ENCODE data around the gene PHRF1.
A peak's percentile ranks its signal among the peaks of the same experiment; 100 is the strongest.

The PHRF1 gene

DNA sequence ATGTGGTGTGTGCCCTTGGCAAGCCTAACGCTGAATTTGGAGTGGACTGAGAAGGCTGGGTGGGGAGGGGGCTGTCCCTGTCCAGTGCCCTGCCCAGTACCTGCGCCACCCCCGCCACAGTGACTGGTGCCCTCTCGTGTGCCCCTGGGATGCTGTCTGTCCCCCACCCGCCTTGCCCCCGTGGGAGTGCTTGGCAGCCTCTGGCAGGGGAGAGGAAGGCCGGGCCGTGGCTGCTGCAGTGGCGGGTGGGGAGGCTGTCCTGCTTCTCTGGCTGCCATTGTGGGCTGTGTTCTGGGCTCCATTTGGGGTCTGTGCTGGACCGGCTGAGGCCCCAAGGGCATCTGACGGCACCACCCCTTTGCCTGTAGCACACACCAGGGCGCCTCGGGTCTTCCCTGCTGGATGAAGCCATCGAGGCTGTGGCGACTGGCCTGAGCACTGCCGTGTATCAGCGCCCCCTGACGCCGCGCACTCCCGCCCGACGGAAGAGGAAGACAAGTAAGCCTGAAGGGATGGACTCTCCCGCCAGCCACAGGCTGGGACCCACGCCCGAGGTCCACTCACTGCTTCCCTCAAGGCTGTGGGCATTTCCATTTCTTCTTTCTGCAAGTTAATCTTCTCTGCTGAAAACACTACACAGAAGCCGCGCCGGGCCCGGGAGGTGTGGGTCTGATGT is 21.9 kb downstream of the PHRF1 start:
- DNase-seq: no peak

DNA sequence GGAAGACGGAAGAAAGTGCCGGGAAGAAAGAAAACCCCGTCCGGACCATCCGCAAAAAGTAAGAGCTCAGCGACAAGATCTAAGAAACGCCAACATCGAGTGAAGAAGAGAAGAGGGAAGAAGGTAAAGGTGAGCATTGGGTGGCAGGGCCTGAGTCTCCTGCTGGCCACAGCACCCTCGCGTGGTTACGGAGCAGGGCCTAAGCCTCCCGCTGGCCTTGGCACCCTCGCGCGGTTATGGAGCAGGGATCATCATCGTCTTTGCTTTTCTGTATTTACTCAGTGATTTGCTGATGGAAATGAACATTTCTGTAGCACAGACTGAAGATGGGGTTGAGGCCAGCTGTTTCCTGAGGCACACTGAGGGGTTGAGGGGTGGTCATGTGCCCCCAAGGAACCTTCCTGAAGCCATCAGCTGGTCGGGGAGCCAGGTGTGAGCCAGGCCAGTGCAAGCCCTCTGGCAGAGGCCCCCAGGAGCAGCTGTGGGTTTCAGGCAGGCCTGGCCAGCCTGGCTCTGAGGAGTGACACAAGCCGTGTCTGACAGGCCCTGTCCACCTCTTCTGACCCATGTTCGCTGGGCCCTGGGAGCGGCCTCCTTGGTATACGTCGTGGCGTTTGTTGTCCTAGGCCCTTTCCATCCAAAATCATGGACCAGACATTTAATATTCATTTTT is 25.4 kb downstream of the PHRF1 start:
- no peak for DNase-seq

DNA sequence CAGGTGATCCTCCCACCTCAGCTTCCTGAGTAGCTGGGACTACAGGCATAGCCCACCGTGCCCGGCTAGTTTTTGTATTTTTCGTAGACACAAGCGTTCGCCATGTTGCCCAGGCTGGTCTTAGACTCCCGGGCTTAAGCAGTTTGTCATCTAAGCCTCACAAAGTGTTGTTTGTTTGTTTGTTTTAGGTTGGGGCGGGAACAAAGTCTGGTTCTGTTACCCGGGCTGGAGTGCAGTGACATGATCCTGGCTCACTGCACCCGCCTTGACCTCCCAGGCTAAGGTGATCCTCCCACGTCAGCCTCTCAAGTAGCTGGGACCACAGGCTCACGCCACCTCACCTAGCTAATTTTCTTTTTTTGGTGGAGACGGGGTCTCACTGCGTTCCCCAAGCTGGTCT is 26.9 kb downstream of the PHRF1 start:
- DNase-seq: no peak

DNA sequence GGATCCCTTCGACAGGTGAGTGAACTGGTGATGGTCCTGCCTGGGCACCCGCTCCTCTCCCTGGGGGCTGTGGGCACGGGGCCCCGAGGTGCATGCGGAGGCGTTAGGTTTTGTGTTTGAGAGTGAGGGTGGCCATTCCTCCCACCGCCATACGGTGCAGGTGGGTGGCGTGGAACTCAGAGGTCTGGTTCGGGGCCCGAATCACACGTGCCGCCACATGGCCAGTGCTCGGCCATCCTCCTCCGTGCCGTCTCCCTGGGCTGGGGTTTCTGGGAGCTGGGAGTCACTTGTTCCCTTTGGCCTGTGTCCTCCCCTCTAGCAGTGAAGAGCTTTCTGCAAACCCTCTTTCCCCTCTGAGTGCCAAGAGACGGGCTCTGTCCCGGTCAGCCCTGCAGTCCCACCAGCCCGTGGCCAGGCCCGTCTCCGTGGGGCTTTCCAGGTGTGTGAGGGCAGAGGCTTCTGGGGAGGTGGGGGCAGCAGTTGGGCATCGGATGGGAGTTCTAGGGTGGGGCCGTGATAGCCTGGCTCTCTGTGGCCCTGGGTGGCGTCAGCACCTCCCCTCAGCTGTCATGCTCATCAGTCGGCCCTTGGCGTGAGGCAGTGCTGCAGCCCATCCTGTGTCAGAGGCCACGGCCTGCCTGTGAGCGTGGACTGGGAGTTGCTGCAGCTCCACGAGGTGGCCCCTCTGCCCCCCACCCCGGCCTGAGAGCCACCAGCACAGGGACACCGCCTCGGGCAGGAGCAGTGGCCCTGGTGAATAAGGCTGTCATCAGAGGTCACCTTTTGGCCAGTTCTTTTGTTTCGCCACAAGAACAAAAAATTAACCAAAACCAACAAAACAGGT is 29.2 kb downstream of the PHRF1 start:
- DNase-seq: no peak

DNA sequence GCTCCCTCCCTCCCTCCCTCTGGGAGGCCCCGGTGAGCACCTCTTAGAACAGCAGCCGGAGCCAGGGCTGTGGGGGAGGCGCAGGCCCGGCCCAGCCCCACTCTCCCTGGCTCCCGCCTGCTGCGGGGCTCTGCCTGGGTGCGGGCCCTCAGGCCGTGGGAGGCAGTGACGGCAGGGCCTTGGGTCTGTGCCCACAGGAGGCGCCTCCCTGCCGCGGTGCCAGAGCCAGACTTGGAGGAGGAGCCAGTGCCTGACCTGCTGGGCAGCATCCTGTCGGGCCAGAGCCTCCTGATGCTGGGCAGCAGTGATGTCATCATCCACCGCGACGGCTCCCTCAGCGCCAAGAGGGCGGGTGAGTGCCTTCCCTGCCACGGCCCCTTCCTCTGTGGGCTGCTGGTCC is 30.0 kb downstream of the PHRF1 start:
- DNase-seq: no peak

DNA sequence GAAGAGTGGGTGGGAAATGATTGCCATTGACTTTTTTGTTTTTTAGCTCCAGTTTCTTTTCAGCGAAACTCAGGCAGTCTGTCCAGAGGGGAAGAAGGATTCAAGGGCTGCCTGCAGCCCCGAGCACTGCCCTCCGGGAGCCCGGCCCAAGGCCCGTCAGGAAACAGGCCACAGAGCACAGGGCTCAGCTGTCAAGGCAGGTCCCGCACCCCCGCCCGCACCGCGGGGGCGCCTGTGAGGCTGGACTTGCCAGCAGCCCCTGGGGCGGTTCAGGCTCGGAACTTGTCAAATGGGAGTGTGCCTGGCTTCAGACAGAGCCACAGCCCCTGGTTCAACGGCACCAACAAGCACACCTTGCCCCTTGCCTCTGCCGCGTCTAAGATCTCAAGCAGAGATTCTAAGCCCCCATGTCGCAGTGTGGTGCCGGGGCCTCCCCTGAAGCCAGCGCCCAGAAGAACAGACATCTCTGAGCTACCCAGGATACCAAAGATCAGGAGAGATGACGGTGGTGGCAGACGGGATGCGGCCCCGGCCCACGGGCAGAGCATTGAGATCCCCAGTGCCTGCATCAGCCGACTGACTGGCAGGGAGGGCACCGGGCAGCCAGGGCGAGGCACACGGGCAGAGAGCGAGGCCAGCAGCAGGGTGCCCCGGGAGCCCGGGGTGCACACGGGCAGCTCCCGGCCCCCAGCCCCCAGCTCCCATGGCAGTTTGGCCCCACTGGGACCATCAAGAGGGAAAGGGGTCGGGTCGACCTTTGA is 30.9 kb downstream of the PHRF1 start:
- no peak for DNase-seq

DNA sequence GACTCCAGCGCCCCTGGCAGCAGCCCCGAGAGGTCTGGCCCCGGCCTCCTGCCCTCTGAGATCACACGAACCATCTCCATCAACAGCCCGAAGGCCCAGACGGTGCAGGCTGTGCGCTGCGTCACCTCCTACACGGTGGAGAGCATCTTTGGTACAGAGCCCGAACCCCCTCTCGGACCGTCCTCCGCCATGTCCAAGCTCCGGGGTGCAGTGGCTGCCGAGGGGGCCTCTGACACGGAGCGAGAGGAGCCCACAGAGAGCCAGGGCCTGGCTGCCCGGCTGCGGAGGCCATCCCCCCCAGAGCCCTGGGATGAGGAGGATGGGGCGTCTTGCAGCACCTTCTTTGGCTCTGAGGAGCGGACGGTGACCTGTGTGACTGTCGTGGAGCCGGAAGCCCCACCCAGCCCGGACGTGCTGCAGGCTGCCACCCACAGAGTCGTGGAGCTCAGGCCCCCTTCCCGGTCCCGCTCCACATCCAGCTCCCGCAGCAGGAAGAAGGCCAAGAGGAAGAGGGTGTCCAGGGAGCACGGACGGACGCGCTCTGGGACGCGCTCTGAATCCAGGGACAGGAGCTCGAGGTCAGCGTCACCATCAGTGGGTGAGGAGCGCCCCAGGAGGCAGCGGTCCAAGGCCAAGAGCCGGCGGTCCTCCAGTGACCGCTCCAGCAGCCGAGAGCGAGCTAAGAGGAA is 31.8 kb downstream of the PHRF1 start:
- no peak for DNase-seq

DNA sequence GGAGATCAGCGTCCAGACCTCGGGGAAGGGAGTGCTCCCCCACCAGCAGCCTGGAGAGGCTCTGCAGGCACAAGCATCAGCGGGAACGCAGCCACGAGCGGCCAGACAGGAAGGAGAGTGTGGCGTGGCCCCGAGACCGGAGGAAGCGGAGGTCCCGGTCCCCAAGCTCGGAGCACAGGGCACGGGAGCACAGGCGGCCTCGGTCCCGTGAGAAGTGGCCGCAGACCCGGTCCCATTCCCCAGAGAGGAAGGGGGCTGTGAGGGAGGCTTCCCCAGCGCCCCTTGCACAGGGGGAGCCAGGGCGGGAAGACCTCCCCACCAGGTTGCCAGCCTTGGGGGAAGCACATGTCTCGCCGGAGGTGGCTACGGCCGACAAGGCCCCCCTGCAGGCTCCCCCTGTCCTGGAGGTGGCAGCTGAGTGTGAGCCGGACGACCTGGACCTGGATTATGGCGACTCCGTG is 32.6 kb downstream of the PHRF1 start:
- no peak for DNase-seq

DNA sequence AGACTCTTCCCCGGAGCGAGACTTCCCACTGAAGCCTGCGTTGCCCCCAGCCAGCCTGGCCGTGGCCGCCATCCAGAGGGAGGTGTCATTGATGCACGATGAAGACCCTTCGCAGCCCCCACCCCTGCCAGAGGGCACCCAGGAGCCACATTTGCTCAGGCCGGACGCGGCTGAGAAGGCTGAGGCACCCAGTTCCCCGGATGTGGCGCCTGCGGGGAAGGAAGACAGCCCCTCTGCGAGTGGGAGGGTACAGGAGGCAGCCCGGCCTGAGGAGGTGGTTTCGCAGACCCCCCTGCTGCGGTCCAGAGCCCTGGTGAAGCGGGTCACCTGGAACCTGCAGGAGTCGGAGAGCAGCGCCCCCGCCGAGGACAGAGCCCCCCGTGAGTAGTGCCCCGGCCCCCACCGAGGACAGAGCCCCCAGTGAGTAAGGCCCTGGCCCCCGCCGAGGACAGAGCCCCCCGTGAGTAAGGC is 33.1 kb downstream of the PHRF1 start:
- no peak for DNase-seq

DNA sequence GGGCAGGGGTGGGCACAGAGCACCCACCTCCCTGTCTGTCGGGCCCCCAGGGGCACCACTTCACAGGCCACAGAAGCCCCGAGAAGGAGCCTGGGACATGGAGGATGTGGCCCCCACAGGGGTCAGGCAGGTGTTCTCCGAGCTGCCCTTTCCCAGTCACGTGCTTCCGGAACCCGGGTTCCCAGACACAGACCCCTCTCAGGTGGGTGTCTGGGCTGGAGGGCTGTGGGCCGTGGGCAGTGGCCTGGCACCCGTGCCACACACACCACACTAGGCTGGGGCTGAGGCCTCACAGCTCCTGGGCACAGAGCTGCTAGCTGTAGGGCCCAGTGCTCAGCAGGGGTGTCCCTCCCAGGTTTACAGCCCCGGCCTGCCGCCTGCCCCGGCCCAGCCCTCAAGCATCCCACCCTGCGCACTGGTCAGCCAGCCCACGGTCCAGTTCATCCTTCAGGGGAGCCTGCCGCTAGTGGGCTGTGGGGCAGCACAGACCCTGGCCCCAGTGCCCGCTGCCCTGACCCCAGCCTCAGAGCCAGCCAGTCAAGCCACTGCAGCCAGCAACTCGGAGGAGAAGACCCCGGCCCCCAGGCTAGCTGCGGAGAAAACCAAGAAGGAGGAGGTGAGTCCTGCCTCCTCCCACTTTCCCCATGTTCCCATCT is 34.0 kb downstream of the PHRF1 start:
- no peak for DNase-seq

DNA sequence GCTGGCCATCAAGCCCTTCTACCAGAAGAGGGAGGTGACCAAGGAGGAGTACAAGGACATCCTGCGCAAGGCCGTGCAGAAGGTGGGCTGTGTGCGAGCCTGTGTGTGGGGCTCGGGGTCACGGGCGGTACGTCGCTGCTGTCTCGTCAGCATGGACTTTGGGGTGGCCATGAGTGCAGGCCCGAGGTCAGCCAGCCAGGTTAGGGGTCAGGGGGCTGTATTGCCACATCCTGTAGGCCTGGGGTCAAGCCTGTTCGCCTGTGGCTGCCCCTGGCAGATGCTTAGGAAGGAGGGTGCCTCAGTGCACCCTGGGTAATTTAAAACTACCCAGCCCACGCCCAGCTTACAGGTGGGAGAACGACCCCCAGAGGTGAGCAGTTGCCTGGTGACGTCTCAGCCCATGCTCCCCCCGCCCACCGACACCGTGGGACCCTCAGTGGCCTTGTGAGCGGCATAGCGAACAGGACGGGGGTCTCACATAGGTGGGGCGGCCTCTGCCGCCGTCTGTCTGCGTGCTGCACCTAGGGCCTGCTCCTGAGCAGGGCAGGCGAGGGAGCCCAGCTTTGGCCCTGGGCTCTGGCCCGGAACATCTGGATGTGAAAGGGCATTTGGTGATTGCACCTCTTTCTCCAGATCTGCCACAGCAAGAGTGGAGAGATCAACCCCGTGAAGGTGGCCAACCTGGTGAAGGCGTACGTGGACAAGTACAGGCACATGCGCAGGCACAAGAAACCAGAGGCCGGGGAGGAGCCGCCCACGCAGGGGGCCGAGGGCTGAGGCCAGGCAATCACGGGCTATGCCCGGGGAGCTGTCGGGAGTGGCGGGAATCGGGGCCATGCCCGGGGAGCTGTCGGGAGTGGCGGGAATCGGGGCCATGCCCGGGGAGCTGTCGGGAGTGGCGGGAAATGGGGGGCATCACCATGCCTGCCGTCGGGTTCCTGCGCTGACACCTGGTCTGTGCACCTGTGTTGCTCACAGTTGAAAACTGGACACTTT is 35.0 kb downstream of the PHRF1 start:
- no peak for DNase-seq

DNA sequence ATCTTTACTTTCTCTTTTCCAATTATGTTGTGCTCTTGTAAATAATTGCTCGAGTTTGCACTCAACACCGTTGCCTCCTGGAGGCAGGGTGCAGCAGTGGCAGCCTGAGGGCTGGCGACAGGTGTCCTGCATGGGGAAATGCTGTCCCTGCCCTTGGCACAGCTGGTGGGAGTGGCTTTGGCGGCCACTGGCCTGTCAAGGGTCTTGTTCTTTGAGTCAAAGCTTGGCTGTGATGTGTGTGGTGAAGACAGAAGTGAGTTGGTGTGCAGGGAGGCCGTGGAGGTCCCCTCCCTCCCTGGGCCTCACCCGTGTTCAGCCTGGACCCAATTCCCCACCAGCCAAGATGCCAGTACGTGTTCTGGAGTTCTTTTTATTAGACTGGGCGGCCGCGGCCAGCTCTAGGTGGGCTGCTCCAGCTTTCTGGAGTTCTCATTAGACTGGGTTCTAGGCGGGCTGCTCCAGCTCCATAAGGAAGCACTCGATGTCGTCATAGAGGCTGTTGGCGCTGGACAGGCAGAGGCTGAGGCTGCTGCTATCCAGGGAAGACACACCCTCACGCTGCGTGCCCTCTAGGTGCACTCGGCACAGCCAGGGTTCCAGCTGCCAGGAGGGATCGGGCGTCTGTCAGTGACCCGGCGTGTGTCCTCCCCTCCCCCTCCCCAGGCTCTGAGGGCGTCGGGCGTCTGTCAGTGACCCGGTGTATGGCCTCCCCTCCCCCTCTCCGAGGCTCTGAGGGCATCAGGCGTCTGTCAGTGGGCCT is 36.1 kb downstream of the PHRF1 start:
- no peak for DNase-seq

DNA sequence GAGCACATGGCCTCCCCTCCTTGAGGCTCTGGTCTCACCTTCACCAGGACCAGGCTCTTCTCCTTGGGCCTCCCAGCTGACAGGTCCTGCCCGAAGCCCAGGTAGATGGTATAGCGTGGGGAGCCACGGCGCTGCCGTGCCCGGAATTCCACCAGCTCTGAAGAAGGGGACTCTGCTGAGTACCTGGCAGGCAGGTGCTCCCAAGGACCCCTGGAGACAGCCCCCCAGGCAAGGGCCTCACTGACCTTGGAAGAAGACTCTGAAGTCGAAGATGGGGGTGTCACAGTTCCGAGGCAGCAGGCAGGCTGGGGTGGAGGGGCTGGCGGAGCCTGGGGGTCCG is 36.7 kb downstream of the PHRF1 start:
- DNase-seq: no peak

DNA sequence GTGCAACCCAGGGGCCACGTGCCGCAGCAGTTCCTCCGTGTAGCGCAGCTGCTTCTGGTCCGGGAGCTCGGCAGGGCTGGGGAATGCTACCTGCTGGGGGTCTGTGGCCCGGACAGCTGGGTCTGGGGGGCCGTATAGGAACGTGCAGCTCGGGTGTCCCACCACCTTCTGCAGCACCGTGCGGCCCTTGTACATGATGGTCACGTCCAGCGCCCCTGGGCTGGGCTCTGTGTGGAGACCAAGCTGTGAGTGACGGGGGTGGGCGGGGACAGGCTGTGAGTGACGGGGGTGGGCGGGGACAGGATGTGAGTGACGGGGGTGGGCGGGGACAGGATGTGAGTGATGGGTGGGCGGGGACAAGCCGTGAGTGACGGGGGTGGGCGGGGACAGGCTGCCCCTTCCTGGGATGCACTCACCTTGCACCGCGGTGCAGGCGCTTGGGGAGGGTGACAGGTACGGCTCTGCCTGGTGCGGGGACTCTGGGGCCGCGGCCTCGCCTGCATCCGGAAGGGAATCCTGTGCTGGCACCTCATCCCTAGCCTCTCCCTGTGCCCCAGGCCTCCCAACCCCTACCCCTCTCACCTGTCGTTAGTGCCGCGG is 37.2 kb downstream of the PHRF1 start:
- peak; percentile 79 for DNase-seq

DNA sequence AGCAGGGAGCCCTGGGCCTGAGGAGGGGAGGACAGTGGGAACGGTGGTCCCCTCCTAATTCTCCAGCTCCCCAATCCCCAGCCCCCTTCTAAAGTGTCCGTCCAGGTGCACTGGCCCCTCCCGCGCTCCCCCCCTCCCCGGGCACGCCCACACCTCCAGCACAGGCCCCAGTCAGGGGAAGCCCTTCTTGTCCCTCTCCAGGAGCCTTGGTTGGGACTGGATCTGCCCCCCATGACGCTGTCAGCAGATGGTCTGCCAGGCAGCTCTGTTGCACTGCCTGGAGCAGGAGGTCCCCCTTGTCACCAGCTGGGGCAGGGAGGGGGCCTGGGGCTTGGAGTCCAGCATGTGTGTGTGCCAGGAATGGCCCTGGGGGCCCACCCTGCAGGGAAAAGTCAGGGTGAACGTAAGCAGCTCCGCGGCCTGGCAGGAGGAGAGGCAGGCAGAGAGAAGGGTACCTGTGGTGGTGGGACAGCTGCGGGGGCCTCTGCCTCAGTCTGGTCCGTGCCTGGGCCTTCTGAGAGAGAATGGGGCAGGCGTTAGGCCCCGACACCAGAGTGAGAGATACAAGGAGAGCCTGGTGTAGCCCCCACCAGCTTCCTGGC is 37.9 kb downstream of the PHRF1 start:
- DNase-seq: no peak

DNA sequence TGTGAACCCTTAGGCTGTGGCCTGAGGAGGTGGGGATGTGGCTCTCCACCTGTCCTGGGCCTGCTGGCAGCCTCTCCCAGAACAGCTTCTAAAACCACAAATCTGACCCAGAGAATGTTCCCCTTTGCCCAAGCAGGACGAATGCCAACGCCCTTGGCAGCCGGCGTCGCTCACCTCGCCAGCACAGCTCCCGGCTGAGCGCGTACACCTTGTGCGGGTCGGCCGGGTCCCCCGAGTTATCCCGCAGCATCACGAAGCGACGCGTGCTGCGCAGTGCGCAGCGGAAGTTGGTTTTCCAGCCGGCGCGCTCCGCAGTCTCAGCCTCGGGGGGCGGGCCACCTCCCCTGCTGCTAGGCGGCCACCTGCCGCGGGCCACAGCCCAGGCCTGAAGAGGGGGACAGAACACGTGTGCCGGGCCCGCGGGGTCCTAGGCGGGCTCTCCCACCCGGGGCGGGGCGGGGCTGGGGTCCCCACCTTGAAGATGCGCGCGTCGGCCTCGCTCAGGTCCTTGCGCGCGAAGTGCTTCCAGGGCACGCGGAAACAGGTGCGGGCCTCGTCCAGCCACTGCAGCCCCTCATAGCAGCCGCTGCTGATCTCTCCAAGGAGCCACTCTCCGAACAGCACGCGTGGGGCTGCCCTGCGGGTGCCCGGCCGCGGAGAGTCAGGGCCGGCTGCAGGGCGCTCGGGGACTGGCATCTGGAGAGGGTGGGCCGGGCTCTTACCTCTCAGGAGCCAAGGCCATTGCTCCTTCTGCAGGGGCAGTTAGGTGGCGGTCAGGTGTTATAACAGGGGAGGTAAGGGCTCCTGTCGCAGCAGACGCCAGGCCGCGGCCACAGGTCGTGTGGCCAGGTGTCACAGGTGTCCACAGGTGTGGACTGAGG is 38.6 kb downstream of the PHRF1 start:
- DNase-seq: no peak

DNA sequence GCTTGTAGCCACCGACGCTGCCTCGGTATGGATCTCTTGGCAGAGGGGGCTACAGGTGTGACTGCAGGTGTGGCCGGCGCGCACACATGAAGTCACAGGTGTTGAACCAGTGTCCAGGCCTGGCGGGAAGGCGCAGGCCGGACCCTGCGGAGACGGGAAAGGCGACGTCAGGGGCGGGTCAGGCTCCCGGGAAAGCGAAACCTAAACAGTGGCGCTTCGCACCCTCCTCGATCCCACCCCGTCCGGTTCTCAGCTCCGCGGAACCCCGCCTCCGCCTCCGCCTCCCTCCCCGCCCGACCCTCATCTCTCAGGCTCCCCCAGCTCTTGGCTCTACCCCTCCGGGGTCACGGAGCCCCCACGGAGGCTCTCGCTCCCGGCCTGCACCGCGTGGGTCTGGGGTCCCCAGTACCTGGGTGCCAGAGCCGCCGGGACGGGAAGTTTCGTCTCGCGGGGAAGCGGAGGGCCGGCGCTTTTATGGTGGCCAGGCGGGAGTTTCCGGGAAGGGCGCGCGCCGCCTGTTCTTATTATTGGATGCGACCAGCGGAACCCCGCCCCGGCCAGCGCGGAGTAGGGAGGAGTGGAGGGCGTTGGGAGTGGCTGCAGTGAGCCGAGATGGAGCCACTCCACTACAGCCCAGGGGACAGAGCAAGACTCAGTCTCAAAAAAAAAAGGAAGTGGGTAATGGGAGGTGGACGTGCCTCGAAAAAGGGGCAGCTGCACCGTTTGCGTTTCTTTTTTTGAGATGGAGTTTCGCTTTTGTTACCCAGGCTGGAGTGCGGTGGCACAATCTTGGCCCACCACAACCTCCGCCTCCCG is 39.4 kb downstream of the PHRF1 start, which contains the start of gene IRF7:
IRF7 (minus strand) TSS at position 447 of the 816 bp plus-strand sequence. CDS start 586 bp downstream, outside the sequence.
- DNase-seq: peak; percentile 83
